ENCODE data around the gene ZFYVE28. TPM values are rescaled to one million over a fixed set of nuclear protein-coding genes. Genes with fewer than 3 reads are reported as not detected.

The ZFYVE28 gene
- total RNA-seq, 1 donor from 2014 or later = 5.9 TPM

DNA sequence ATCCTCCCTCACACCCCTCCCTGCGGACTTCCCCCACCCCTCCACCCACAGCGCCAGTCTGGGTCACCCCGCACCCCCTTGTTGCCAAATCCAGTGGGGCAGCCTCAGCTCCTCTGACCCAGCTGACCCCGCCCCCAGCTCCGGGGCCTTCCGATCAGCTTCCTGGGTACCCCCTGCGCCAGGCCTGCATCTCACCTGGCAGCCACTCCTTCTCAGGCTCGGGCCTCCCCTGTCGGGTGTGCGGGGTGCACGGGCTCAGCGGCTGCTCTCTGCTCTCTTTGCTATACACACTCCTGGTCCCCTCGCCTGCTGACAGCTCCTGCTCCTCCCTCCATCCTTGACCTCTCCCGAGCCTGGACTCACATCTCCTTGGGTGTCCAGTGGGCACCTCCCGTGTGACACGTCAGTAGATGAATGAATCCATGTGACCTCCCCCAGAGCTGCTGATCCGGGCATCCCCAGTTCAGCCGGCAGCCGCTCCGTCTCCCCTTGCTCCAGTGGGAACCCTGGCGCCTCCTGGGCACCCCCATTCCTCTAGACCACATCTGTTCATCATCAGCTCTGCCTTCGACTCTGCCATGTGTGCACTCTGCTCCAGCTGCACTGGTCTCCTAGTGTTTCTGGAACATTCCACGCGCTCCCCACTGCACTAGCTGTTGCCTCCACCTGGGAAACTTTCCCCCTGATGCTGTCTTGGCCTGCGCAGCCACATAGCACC, 10.2 kb upstream of the ZFYVE28 start:
- no peak overlapping the region for H3K27ac Mint-ChIP-seq
- H3K36me3 Mint-ChIP-seq (ENCODE audit: low read depth) = no peaks in the 10 kb centered on the region
- ChIA-PET POLR2A (no interaction called here), CTCF (interaction anchor here (0.8 kb wide), 1 partner anchor 12 kb away, joined by 3 read pairs; no protein-coding TSS in a partner anchor)
- intact Hi-C loops (cut with micrococcal nuclease) = no loop called here
- H3K27me3 Mint-ChIP-seq = peaks cover 3% of the 10 kb centered on the region
- no peaks in the 10 kb centered on the region for H3K9me3 Mint-ChIP-seq
- ATAC-seq (ENCODE audit: low read depth) (no peak), DNase-seq (no peak)
- H3K4me1 Mint-ChIP-seq = no peaks in the 10 kb centered on the region
- no peak for TF ChIP-seq CTCF (IDR thresholded peaks at IDR 0.05)
- H3K4me3 Mint-ChIP-seq = no peak overlapping the region

DNA sequence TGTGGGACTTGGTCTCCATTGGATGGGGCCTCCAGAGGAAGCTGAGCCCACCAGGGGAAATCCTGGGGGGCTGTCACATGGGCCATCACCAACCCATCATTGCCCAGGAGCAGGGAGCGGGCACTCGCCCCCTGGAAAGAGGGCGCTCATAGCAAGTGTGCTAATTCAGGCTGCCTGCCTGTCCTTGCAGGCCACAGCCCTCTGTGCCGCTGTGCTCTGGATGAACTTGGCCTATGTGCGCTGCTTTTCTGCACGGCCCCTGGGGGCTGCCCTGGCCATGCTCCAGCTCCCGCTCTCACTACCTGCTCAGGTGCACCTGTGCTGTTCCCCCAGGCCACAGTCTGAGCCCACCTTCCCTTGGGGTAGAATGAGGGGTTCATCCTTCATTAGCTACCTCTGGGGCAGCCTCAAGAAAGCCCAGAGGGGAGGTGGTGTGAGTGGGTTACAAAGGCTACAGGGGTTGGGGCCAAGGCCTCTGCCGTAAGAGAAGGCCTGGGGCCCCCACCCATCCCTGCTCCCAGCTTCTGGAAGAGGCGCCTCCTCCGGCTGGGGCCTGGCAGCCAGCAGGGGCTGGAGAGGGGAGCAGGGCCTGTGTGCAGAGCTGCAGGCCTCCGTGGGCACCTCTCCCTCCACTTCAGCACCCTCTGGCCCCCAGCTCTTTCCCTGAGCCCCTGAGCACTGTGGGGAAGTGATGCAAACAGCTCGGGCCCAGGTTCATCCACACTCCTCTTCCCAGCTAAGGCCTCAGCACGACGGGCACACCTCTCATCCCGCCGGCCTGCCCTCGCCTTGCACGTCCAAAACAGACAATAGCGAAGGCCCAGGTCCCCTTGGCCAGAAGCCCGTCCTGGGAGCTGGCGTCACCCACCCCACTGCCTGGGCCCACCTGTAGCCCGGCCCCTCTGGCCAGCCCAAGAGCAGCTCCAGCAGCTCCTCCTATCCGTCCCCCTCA, 9.2 kb upstream of the ZFYVE28 start:
- no peaks in the 10 kb centered on the region for H3K9me3 Mint-ChIP-seq
- H3K27ac Mint-ChIP-seq = no peak overlapping the region
- H3K36me3 Mint-ChIP-seq (ENCODE audit: low read depth) = no peaks in the 10 kb centered on the region
- no peaks in the 10 kb centered on the region for H3K4me1 Mint-ChIP-seq
- ChIA-PET POLR2A (no interaction called here), CTCF (interaction anchor here (0.8 kb wide), 1 partner anchor 11 kb away, joined by 3 read pairs; no protein-coding TSS in a partner anchor)
- peaks cover 6% of the 10 kb centered on the region for H3K27me3 Mint-ChIP-seq
- TF ChIP-seq CTCF (IDR thresholded peaks at IDR 0.05) = no peak
- no peak overlapping the region for H3K4me3 Mint-ChIP-seq
- DNase-seq (no peak), ATAC-seq (ENCODE audit: low read depth) (no peak)
- intact Hi-C loops (cut with micrococcal nuclease) = no loop called here

DNA sequence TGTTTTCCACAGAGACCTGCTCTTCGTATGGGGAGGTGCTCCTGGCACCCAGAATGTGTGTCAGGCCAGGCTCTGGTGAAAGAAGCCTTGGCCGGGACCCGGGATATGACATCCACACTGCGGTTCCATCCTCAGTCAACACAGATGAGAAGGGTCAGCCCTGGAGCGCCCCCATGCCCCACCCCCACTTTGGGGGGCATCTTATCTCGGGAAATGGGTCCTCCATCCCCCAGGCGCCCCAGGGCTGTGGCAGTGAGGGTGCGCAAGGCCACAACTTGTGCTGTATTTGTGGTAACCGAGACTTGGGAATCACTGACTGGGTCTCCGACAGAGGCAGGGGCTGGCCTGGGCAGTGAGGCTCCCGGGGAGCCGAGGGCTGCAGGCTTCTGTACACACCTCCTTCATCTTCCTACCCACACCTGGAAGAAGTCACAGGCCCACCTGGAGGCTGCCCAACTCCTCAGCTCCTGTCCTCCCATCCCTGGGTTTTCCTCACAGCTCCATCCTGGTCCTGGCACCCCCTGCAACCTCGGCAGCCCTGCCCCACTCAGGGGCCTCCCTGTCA, 8.3 kb upstream of the ZFYVE28 start:
- ATAC-seq (ENCODE audit: low read depth) (no peak), DNase-seq (no peak)
- TF ChIP-seq CTCF (IDR thresholded peaks at IDR 0.05) = no peak
- Mint-ChIP-seq H3K27me3 (peaks cover 8% of the 10 kb centered on the region), H3K27ac (no peak overlapping the region), H3K36me3 (ENCODE audit: low read depth) (no peaks in the 10 kb centered on the region), H3K9me3 (no peaks in the 10 kb centered on the region), H3K4me3 (no peak overlapping the region), H3K4me1 (peaks cover 6% of the 10 kb centered on the region)
- intact Hi-C loops (cut with micrococcal nuclease) = no loop called here
- ChIA-PET CTCF (no interaction called here), POLR2A (no interaction called here)

DNA sequence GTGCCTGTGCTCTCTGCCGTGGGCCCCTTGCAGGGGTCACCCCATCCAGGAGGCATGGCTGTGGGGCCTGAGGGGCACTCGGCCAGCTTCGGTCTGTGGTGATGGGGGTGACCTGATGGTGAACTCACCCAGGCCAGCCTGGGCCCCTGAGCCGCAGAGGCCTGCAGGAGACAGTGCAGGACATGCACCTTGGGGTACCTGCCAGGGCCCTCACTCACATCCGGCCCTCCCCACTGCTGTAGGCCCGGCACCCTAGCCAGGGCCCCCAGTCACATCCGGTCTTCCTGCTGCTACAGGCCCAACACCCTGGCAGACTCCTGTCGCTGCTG, 7.6 kb upstream of the ZFYVE28 start:
- no peak for DNase-seq

More for the DNA sequence above, 7.6 kb upstream of the ZFYVE28 start:
- Mint-ChIP-seq H3K9me3 (no peaks in the 10 kb centered on the region), H3K27ac (no peak overlapping the region), H3K4me3 (no peak overlapping the region), H3K4me1 (peaks cover 10% of the 10 kb centered on the region), H3K36me3 (ENCODE audit: low read depth) (no peaks in the 10 kb centered on the region), H3K27me3 (peaks cover 9% of the 10 kb centered on the region)
- POLR2A ChIA-PET = interaction anchor here (0.5 kb wide), 1 partner anchor 201 kb away, joined by 3 read pairs; no protein-coding TSS in a partner anchor
- ATAC-seq (ENCODE audit: low read depth) = no peak
- TF ChIP-seq CTCF (IDR thresholded peaks at IDR 0.05) = no peak
- intact Hi-C loops (cut with micrococcal nuclease) = no loop called here
- CTCF ChIA-PET = no interaction called here

Measured in activated B cell treated with CpG ODN at 0.5 μM for 24 hours (primary cell).